VCaP (cell line): ENCODE results near the gene SMIM24.

Source experiments
- H3K27ac ChIP-seq: fragments of 450-650 bp; 2 replicates; pipeline ENCODE4 v1.5.1; 2017
- TF ChIP-seq, protein P1 (sequence below): fragments of 450-650 bp; conservative IDR thresholded peaks from 2 replicates; pipeline ENCODE4 v1.5.1; 2017; ENCODE audit warnings: mild to moderate bottlenecking, moderate library complexity

The SMIM24 gene

GRCh38 chr19:3459089-3459881, 21.0 kb downstream of the SMIM24 start:
- no peak overlapping the region for H3K27ac ChIP-seq
- TF ChIP-seq, protein P1, sequence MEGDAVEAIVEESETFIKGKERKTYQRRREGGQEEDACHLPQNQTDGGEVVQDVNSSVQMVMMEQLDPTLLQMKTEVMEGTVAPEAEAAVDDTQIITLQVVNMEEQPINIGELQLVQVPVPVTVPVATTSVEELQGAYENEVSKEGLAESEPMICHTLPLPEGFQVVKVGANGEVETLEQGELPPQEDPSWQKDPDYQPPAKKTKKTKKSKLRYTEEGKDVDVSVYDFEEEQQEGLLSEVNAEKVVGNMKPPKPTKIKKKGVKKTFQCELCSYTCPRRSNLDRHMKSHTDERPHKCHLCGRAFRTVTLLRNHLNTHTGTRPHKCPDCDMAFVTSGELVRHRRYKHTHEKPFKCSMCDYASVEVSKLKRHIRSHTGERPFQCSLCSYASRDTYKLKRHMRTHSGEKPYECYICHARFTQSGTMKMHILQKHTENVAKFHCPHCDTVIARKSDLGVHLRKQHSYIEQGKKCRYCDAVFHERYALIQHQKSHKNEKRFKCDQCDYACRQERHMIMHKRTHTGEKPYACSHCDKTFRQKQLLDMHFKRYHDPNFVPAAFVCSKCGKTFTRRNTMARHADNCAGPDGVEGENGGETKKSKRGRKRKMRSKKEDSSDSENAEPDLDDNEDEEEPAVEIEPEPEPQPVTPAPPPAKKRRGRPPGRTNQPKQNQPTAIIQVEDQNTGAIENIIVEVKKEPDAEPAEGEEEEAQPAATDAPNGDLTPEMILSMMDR: no peak

DNA sequence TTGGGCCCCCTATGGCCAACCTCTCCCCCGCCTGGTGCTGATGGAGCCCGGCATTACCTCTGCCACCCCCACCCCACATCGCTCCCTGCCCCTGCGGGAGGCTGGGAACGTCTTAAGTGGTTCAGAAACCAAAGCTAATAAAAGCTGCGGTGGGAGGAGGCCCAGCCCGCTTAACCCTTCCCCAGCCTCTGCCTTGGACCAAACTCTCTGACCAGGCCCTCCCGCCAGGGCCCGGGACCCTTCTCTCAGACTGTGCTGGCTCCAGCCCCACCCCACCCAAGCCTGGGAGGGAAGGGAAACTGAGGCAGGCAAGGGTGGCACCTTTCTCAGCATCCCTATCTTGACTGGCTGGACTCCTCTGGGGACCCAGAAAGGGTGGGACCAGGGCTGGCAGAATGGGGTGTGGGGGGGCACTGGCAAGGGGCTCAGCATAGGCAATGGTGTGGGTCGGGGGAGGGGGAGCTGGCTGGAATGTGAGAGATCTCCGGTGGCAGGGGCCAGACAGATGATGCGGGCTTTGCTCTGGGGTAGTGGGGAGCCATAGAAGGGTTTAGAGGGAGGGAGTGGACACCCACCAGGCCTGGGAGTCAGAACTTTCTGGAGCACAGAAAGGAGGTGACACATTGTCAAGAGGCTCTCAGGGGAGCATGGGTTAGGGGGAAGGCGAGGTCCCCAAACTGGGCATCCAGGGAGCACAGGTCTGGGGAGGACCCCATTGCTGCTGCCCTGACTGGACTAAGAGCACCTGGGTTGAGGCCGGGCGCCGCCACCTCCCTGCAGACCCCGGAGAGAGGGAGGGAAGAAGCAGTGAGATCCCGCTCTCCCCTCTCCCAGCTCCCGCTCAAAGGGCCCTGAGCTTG, 21.9 kb downstream of the SMIM24 start:
- TF ChIP-seq, protein P1: no peak
- no peak overlapping the region for H3K27ac ChIP-seq

DNA sequence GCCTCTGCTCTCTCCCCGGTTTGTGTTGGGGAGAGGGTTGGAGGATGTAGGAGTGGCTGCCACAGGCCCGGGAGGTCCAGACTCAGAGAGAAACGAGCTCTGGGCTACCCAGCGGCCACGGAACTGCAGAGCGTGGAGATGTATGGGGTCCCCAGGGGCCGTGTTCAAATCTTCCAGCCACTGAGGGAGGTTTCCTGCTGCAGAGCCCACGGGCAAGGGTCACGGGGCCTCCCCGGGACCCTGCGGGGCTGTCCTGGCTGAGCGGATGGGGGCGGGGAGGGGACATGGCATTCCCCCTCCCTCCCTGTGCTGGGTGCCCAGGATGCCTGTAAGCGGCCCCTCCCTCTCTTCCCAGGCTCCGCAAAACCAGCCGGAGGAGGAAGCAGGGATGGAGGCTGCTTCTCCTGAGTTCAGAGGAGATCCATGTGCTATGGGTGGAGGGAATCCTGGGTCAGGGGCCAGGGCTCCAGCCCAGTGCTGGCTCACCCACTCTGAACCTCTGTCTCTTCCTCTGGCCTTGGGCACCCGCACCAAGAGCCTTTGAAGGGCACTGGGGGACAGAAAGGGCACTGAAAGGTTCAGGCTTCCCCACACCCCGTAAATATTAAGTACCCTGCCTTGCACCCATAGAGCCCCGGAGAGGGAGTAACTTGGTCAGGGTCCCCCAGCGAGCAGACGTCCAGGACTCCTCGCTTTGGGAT, 22.6 kb downstream of the SMIM24 start:
- TF ChIP-seq, protein P1: no peak
- no peak overlapping the region for H3K27ac ChIP-seq

DNA sequence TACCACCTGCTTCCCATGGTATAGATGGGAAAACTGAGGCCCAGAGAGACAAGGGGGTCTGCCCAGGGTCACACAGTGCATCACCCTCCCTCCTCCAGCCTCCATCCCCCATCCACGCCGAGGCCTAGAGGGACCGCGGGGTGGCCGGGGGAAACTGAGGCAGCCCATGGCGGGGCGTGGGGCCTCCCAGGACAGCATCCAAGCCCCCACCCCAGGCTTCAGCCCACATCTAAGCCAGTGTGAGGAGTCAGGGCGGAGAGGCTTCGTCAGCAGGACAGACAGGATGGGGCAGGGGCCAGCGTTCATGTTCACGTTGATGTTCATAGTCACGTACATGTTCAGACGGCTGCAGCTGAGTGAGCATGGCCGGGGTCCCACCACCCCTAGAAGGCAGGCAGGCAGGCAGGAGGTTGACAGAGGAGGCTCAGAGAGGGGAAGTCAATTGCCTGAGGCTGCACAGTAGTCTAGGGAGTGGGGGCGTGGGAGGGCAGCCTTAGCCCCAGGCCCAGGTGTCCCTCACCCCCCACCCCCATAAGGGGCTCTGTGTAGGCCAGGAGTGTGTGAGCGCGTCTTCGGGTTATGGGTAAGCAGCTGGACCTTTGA, 23.3 kb downstream of the SMIM24 start:
- TF ChIP-seq, protein P1: no peak
- H3K27ac ChIP-seq: no peak overlapping the region

GRCh38 chr19:3455960-3456601, 24.2 kb downstream of the SMIM24 start:
- TF ChIP-seq, protein P1: no peak

DNA sequence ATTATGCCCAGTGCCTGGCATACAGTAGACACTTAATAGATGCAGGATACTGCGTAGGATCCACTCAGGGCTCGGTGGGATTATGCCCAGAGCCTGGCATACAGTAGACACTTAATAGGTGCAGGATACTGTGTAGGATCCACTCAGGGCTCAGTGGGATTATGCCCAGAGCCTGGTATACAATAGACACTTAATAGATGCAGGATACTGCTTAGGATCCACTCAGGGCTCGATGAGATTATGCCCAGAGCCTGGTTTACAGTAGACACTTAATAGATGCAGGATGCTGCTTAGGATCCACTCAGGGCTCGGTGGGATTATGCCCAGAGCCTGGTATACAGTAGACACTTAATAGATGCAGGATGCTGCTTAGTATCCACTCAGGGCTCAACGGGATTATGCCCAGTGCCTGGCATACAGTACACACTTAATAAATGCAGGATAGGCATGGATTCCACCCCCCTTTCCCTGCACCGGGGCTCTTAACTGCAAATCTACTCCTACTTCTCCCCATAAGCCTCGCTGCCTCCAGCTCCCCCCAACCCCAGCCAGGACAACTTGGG, 24.9 kb downstream of the SMIM24 start:
- no peak overlapping the region for H3K27ac ChIP-seq
- TF ChIP-seq, protein P1: no peak

More at GRCh38 chr19:3455960-3456601, 24.2 kb downstream of the SMIM24 start:
- H3K27ac ChIP-seq: no peak overlapping the region
